ENCODE results near the gene ZNF709. TPM values are rescaled to one million over a fixed set of nuclear protein-coding genes. Genes with fewer than 3 reads are reported as not detected.
"Not testable (repeated sequence)": the region's sequence is repeated elsewhere in the genome, so short reads cannot be mapped to it uniquely, and the experiment has no call there.

Gene ZNF709
- total RNA-seq, 1 donor, result 3.0 TPM

DNA sequence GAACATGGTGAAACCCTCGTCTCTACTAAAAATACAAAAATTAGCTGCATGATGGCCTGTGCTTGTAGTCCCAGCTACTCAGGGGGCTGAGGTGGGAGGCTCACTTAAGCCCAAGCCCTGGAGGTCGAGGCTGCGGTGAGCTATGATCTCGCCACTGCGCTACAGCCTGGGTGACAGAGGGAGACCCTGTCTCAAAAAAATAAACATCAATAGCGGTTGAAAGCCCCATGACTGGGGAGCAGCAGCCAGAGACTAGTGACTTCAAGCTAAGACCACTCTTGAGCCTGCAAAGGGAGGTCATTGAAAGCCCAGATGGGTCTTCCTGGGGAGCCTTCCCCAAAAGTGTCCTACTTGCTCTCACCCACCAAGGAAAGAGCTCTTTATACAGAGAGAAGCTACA is 11.9 kb upstream of the ZNF709 start:
- no peak for TF ChIP-seq CTCF (IDR thresholded peaks at IDR 0.05; ENCODE audit: insufficient read depth, low read depth, low read length)
- no peak overlapping the region for H3K4me3 ChIP-seq (ENCODE audit: low read depth, low read length)
- no peak for DNase-seq (ENCODE audit: low read depth)

DNA sequence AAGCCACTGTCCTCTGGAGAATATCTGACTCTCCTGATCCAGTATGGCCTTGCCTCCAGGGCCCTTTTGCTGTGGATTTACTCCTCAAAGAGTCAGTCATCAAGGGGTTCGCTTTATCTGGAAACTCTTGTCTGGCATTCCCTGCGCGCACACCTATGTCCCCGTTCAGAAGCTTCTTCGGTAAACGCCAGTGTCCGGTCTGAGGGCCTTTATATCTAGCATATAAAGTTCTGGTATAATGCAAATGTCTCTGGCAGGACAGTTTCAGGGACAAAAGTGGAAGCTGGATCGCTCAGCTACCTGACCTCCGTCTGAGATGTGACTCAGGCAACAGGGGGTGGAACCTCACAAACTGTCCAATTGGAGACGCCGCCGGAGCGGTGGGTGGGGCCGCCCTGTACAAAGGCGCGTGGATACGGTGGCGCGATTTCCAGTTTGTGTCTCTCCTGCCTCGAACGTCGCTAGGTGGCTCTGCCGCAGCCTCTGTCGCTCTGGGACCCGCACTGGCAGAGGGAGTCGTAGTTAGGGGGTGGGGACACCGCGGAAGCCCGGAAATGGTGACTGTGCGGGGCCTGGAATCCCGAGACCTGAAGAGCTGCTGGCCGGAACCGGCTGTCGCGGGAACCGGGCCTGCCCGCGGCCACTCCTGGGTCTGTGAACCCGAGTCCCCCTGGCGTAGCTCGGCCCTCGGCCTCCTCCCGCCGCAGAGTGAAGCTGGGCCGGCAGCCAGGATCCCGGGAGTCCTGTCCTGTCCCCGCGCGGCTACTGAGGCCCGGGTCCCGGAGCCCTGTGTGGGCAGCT is 10.6 kb upstream of the ZNF709 start:
- DNase-seq (ENCODE audit: low read depth), result peak; percentile 82
- TF ChIP-seq CTCF (IDR thresholded peaks at IDR 0.05; ENCODE audit: insufficient read depth, low read depth, low read length), result peak; percentile 28
- peak overlapping the region; percentile 68 for H3K4me3 ChIP-seq (ENCODE audit: low read depth, low read length)

- DNase-seq (ENCODE audit: low read depth), result no peak
- no peak overlapping the region for H3K4me3 ChIP-seq (ENCODE audit: low read depth, low read length)
- TF ChIP-seq CTCF (IDR thresholded peaks at IDR 0.05; ENCODE audit: insufficient read depth, low read depth, low read length), result no peak
Observed at GRCh38 chr19:12494260-12494860, 9.7 kb upstream of the ZNF709 start.

- not testable (repeated sequence) for DNase-seq (ENCODE audit: low read depth); H3K4me3 ChIP-seq (ENCODE audit: low read depth, low read length)
Observed at GRCh38 chr19:12486265-12486783, 1.7 kb upstream of the ZNF709 start.

GRCh38 chr19:12485571-12485970 is 955 bp upstream of the ZNF709 start:
- no peak for TF ChIP-seq CTCF (IDR thresholded peaks at IDR 0.05; ENCODE audit: insufficient read depth, low read depth, low read length)
- H3K4me3 ChIP-seq (ENCODE audit: low read depth, low read length), result no peak overlapping the region
- no peak for DNase-seq (ENCODE audit: low read depth)

DNA sequence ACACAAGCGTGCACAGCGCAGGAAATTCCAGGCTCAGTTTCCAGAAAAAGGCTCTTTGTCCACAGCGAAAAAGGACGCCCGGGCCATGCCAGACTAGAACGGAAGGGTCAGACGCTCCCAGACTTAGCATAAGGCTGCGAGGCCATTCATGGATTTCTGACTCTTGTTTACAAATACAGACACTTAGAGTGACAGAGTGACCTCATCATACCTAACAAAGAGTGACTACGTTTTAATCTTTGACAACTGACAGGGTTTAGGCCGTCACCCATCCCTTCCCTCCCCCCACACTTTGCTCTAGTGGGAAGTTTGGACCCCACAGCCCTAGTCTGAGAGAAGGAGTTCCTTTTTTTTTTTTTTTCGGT is 418 bp upstream of the ZNF709 start:
- H3K4me3 ChIP-seq (ENCODE audit: low read depth, low read length), result peak overlapping the region; percentile 99
- DNase-seq (ENCODE audit: low read depth), result no peak
- no peak for TF ChIP-seq CTCF (IDR thresholded peaks at IDR 0.05; ENCODE audit: insufficient read depth, low read depth, low read length)

DNA sequence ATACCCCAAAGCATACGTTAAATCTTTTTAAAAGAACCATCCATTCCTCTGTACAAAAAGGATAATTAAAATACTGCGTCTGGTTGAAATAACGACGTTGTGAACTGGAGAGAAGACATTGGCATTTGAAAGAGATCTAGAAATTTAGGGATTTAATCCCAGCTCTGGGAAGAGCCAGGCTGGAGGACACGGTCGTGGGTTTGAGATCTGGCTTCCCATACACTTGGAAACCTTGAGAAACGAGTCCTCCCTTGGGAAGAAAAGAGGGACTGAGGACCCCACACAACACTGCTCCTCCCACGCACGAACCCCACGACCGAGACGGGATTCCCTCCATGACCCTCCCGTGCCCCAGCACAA is 625 bp downstream of the ZNF709 start:
- no peak for TF ChIP-seq CTCF (IDR thresholded peaks at IDR 0.05; ENCODE audit: insufficient read depth, low read depth, low read length)
- H3K4me3 ChIP-seq (ENCODE audit: low read depth, low read length), result peak overlapping the region; percentile 99
- DNase-seq (ENCODE audit: low read depth), result peak; percentile 16

Data from fibroblast of villous mesenchyme (primary cell).